NOMO-1 treated with dmso at 0.1 percent for 144 hours (cell line): ENCODE measurements around the gene OTULINL.

ENCODE experiments used
- DNase-seq: peaks from one replicate; lab custom pipeline; 2025; ENCODE audit not compliant: unreplicated experiment; lab: John Stamatoyannopoulos, UW

The OTULINL gene

GRCh38 chr5:14576206-14576605 is 5.4 kb upstream of the OTULINL start:
- no peak for DNase-seq

- DNase-seq: no peak
Observed at GRCh38 chr5:14577079-14577725, 4.4 kb upstream of the OTULINL start.

GRCh38 chr5:14577971-14578370 is 3.6 kb upstream of the OTULINL start:
- no peak for DNase-seq

- no peak for DNase-seq
Observed at GRCh38 chr5:14579246-14579645, 2.3 kb upstream of the OTULINL start.

- peak; percentile 68 for DNase-seq
Observed at GRCh38 chr5:14579731-14580397, 1.7 kb upstream of the OTULINL start.

- no peak for DNase-seq
Observed at GRCh38 chr5:14580398-14581034, 1.1 kb upstream of the OTULINL start.

GRCh38 chr5:14581891-14582796 is 552 bp downstream of the OTULINL start:
- peak; percentile 56 for DNase-seq

- DNase-seq: no peak
Observed at GRCh38 chr5:14582797-14583137, 1.2 kb downstream of the OTULINL start.

GRCh38 chr5:14584848-14585247 is 3.3 kb downstream of the OTULINL start:
- DNase-seq: no peak

GRCh38 chr5:14587150-14587549 is 5.6 kb downstream of the OTULINL start:
- DNase-seq: peak; percentile 98

GRCh38 chr5:14588145-14588544 is 6.6 kb downstream of the OTULINL start:
- DNase-seq: peak; percentile 94

- DNase-seq: no peak
Observed at GRCh38 chr5:14588758-14589543, 7.4 kb downstream of the OTULINL start.

GRCh38 chr5:14590949-14591348 is 9.4 kb downstream of the OTULINL start:
- DNase-seq: no peak

- DNase-seq: no peak
Observed at GRCh38 chr5:14591548-14591947, 10.0 kb downstream of the OTULINL start.

- DNase-seq: no peak
Observed at GRCh38 chr5:14593326-14594021, 11.9 kb downstream of the OTULINL start.

- no peak for DNase-seq
Observed at GRCh38 chr5:14594378-14595074, 12.9 kb downstream of the OTULINL start.

GRCh38 chr5:14595189-14595588 is 13.6 kb downstream of the OTULINL start:
- DNase-seq: peak; percentile 93

GRCh38 chr5:14595891-14596290 is 14.3 kb downstream of the OTULINL start:
- DNase-seq: no peak

- DNase-seq: no peak
Observed at GRCh38 chr5:14597080-14597479, 15.5 kb downstream of the OTULINL start.
